Body of pancreas (tissue), 4 donors: Measurements from ENCODE around the gene RNGTT.

Experiments used
- POLR2A ChIP-seq, 3 donors: fragments of 450-650 bp; IDR thresholded peaks; one replicate each; pipeline ENCODE4 v1.6.1; 2016; ENCODE audit warnings: antibody characterized with exemption in 3 of 3, mild to moderate bottlenecking in 2 of 3
- TF ChIP-seq, protein P1 (sequence below), 7 experiments: fragments of 450-650 bp in 4 of 7; fragments of 200-600 bp in 3 of 7; sonication (generic) in 3 of 7; IDR thresholded peaks; one replicate each; pipeline ENCODE4 v1.5.1; 2016 to 2019; ENCODE audit warnings: antibody characterized with exemption in 7 of 7

DNA sequence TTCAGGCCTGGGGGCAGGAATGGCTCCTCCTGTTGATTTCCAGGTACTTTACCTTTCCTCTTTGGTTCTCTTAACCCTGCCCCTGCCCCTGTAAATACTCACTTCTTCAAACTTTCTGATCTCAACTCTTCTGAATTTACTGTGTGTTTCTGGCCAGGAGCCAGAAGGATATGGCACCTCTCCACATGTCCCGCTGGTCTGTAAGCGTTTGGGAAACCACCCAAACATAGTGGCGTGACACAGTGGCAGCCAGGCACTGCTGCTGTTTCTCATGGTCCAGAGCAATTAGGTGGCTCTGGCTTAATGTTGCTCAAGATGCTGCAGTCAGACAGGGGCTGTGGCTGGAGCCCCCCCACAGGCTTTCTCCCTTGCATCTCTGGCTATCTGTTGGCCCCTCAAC is 374.5 kb downstream of the RNGTT start:
- no peak for TF ChIP-seq POLR2A (IDR thresholded peaks at IDR 0.05)
- TF ChIP-seq, protein P1, sequence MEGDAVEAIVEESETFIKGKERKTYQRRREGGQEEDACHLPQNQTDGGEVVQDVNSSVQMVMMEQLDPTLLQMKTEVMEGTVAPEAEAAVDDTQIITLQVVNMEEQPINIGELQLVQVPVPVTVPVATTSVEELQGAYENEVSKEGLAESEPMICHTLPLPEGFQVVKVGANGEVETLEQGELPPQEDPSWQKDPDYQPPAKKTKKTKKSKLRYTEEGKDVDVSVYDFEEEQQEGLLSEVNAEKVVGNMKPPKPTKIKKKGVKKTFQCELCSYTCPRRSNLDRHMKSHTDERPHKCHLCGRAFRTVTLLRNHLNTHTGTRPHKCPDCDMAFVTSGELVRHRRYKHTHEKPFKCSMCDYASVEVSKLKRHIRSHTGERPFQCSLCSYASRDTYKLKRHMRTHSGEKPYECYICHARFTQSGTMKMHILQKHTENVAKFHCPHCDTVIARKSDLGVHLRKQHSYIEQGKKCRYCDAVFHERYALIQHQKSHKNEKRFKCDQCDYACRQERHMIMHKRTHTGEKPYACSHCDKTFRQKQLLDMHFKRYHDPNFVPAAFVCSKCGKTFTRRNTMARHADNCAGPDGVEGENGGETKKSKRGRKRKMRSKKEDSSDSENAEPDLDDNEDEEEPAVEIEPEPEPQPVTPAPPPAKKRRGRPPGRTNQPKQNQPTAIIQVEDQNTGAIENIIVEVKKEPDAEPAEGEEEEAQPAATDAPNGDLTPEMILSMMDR (IDR thresholded peaks at IDR 0.05) = no peak
